Hepatocyte (in vitro differentiated cells): ENCODE data around the gene ASCC2.

Experiments
- CTCF ChIP-seq: fragments of 200-600 bp; sonication (generic); IDR thresholded peaks from 2 replicates; pipeline ENCODE4 v1.5.1; 2016; ENCODE audit warnings: antibody characterized with exemption, mild to moderate bottlenecking; ENCODE audit not compliant: poor library complexity
- EZH2 ChIP-seq: fragments of 200-600 bp; sonication (generic); IDR thresholded peaks from 2 replicates; pipeline ENCODE4 v1.6.1; 2016; ENCODE audit warnings: antibody characterized with exemption, mild to moderate bottlenecking, borderline replicate concordance

- no peak for TF ChIP-seq CTCF
- no peak for TF ChIP-seq EZH2
Observed at GRCh38 chr22:29801153-29801552, 36.9 kb downstream of the ASCC2 start.
